Measurements from ENCODE around the gene FGF4. TPM values are rescaled to one million over a fixed set of nuclear protein-coding genes. Genes with fewer than 3 reads are reported as not detected.

FGF4 gene, protein sequence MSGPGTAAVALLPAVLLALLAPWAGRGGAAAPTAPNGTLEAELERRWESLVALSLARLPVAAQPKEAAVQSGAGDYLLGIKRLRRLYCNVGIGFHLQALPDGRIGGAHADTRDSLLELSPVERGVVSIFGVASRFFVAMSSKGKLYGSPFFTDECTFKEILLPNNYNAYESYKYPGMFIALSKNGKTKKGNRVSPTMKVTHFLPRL
- total RNA-seq (5.4 TPM), polyA plus RNA-seq (ENCODE audit: insufficient read depth in 1 of 8, insufficient read length in 8 of 8, low replicate concordance in 1 of 8) (10 to 100 TPM in 5 of 8 donors, 1 to 10 TPM in 3; 5.5 to 14.6 (median 10.2) TPM)
- long read RNA-seq, donor 1, partial matches to known transcripts, result 0 of 1 reads
- long read RNA-seq, donor 1, other reads (novel, unspliced or antisense), result 0 of 1 reads
- long read RNA-seq, donor 2, partial matches to known transcripts, result 0 of 1 reads
- long read RNA-seq, donor 2, other reads (novel, unspliced or antisense), result 0 of 1 reads
- long read RNA-seq, donor 3, partial matches to known transcripts, result 0 of 8 reads
- long read RNA-seq, donor 3, other reads (novel, unspliced or antisense), result 0 of 8 reads
- long read RNA-seq, donor 4, transcript FGF4-201 (3 exons, 3,233 nt), result major isoform, 5 of 6 reads
- long read RNA-seq, donor 4, partial matches to known transcripts, result 0 of 6 reads
- long read RNA-seq, donor 4, other reads (novel, unspliced or antisense), result 0 of 6 reads
- long read RNA-seq, donor 5, partial matches to known transcripts, result 0 of 2 reads
- long read RNA-seq, donor 5, other reads (novel, unspliced or antisense), result 0 of 2 reads
- long read RNA-seq, donor 6, partial matches to known transcripts, result 0 of 2 reads
- long read RNA-seq, donor 6, other reads (novel, unspliced or antisense), result 0 of 2 reads
- long read RNA-seq, donor 7, transcript FGF4-201 (3 exons, 3,233 nt), result major isoform, 7 of 8 reads
- long read RNA-seq, donor 7, partial matches to known transcripts, result 0 of 8 reads
- long read RNA-seq, donor 7, other reads (novel, unspliced or antisense), result 0 of 8 reads
- long read RNA-seq, donor 8, result 0 reads
- long read RNA-seq, donor 9, partial matches to known transcripts, result 0 of 2 reads
- long read RNA-seq, donor 9, other reads (novel, unspliced or antisense), result 0 of 2 reads
- long read RNA-seq, donor 10, transcript FGF4-201 (3 exons, 3,233 nt), result major isoform, 9 of 30 reads
- long read RNA-seq, donor 10, partial matches to known transcripts, result 20 of 30 reads
- long read RNA-seq, donor 10, other reads (novel, unspliced or antisense), result 0 of 30 reads
- long read RNA-seq, donor 11, partial matches to known transcripts, result 0 of 2 reads
- long read RNA-seq, donor 11, other reads (novel, unspliced or antisense), result 0 of 2 reads

- DNase-seq, result peak; percentile 23
- Histone ChIP-seq H3K27me3 (ENCODE audit: control insufficient read depth, insufficient read depth, low read length) (peaks cover 77% of the 10 kb centered on the region), H3K36me3 (ENCODE audit: control insufficient read depth, insufficient read depth, low read length) (no peaks in the 10 kb centered on the region), H3K9me3 (replicated peaks; ENCODE audit: control insufficient read depth, low read depth, low read length) (no peaks in the 10 kb centered on the region), H3K4me3 (ENCODE audit: low read length) (peak within 1 kb of the TSS; percentile 33), H3K27ac (ENCODE audit: low read length) (no peak within 1 kb of the TSS), H3K4me1 (ENCODE audit: control insufficient read depth, insufficient read depth, low read length) (peaks cover 13% of the 10 kb centered on the region)
- WGBS (ENCODE audit: insufficient coverage), result 2% methylated on average over 51 of the region's 66 CpGs
Measured at GRCh38 chr11:69775163-69775755, at the start of gene FGF4. TSS of gene FGF4 (minus strand) at chr11:69775341. CDS start at chr11:69775084, 257 bp downstream.

DNA sequence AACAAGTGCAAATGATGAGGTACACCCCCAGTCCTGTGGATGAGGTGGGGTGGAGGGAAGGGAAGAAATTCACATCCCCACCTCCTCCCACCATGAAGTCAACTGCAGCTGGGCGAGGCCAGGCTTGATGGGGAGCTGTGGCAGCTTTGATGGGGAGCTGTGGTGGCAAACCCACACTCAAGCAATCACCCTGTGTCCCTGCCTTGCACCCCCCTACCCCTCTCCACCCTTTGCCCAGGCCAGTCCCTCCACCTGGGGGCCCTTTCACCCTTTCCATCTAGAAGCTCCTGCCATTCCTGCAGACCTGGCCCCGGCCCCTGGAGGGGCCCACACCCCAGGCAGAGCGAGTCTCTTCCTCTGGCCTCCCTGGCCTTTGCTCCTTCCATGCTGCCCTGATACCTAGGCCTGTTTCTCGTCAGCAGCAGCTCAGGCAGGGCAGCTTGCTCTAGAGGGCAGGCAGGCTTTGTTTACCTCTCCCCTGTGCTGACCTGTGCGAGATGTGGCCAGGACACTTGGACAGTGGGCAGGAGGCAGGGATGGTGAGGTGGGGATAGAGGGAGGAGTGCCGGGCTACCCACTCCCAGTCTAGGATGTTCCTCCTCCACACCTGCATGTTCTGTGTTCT, 48.6 kb upstream of the FGF4 start:
- no peak overlapping the region for H3K27ac ChIP-seq (ENCODE audit: low read length)
- H3K4me1 ChIP-seq (ENCODE audit: control insufficient read depth, insufficient read depth, low read length), result no peaks in the 10 kb centered on the region
- no peak for DNase-seq
- H3K4me3 ChIP-seq (ENCODE audit: low read length), result no peak overlapping the region
- WGBS (ENCODE audit: insufficient coverage), result 28% methylated on average over 3 of the region's 6 CpGs
- H3K27me3 ChIP-seq (ENCODE audit: control insufficient read depth, insufficient read depth, low read length), result peaks cover 64% of the 10 kb centered on the region
- H3K9me3 ChIP-seq (replicated peaks; ENCODE audit: control insufficient read depth, low read depth, low read length), result no peaks in the 10 kb centered on the region
- H3K36me3 ChIP-seq (ENCODE audit: control insufficient read depth, insufficient read depth, low read length), result no peaks in the 10 kb centered on the region

DNA sequence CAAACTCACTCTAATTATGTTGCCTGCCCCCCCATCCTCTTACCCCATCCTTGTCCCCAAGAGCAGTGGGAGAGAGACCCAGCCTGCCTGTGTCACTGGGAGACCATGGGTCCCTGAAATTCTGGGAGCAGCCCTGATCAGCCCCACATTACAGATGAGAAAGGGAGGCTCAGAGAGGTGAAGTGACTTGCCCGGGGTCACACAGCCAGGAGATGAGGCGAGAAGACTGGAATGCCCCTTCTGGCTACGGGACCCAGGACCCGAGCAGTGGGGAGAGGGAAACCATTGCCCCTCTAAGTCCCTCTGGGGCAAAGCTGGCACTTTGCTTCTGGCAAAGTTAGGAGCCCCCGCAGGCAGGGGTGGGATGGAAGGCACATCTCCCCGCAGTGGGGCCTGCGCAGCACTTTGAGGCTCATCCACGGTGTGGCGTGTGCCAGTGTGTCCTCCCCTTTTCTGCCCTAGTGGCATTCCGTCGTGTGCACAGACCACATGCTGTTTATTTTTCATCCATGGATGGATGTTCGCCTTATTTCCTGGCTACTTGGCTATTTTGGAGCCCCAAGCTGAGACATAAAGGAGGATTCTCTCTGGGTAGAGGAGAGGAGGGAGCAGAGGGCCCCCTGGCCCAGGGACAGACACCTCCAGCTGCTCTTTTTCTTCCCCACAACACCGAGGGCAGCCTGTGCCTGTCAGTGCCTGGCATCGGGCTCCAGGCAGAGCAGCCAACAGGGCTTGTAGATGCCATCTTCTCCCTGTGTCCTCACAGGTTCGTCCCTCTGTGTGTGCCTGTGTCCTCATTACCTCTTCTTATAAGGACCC, 47.7 kb upstream of the FGF4 start:
- Histone ChIP-seq H3K4me1 (ENCODE audit: control insufficient read depth, insufficient read depth, low read length) (no peaks in the 10 kb centered on the region), H3K9me3 (replicated peaks; ENCODE audit: control insufficient read depth, low read depth, low read length) (no peaks in the 10 kb centered on the region), H3K27me3 (ENCODE audit: control insufficient read depth, insufficient read depth, low read length) (peaks cover 70% of the 10 kb centered on the region), H3K36me3 (ENCODE audit: control insufficient read depth, insufficient read depth, low read length) (no peaks in the 10 kb centered on the region), H3K4me3 (ENCODE audit: low read length) (no peak overlapping the region), H3K27ac (ENCODE audit: low read length) (no peak overlapping the region)
- WGBS (ENCODE audit: insufficient coverage), result 74% methylated on average over 11 of the region's 15 CpGs
- DNase-seq, result no peak

DNA sequence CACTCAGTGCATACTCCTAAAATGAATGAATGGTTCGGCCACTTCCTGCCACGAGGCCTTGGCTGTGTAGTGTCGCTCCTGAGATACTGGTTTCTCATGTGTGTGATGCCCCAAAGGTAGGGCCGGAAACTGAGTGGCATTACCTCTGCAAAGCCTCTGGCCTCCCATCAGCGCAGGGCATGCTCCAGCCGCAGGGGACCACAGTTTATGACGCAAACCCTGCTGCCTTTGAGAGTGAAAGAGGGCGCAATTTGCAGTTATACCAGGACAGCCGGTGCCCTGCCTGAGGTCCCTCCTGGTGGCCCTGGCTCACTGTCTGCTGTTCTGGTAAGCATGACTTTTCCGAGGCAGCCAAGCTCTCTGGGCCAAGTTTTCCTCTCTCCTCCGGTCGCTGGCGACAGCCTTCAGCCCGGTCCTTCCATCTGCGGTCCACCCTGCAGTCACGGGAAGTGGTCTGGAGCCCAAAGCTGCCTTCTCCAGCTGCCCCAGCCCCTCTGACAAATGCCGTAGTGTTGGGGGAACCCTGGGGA, 46.4 kb upstream of the FGF4 start:
- Histone ChIP-seq H3K27me3 (ENCODE audit: control insufficient read depth, insufficient read depth, low read length) (peaks cover 83% of the 10 kb centered on the region), H3K36me3 (ENCODE audit: control insufficient read depth, insufficient read depth, low read length) (no peaks in the 10 kb centered on the region), H3K4me3 (ENCODE audit: low read length) (no peak overlapping the region), H3K27ac (ENCODE audit: low read length) (no peak overlapping the region), H3K9me3 (replicated peaks; ENCODE audit: control insufficient read depth, low read depth, low read length) (no peaks in the 10 kb centered on the region), H3K4me1 (ENCODE audit: control insufficient read depth, insufficient read depth, low read length) (no peaks in the 10 kb centered on the region)
- DNase-seq, result no peak
- WGBS (ENCODE audit: insufficient coverage), result 58% methylated on average over 17 of the region's 17 CpGs

GRCh38 chr11:69820441-69820840, 45.3 kb upstream of the FGF4 start:
- DNase-seq, result no peak
- no peaks in the 10 kb centered on the region for H3K36me3 ChIP-seq (ENCODE audit: control insufficient read depth, insufficient read depth, low read length)
- no peak overlapping the region for H3K27ac ChIP-seq (ENCODE audit: low read length)
- no peaks in the 10 kb centered on the region for H3K9me3 ChIP-seq (replicated peaks; ENCODE audit: control insufficient read depth, low read depth, low read length)
- no peaks in the 10 kb centered on the region for H3K4me1 ChIP-seq (ENCODE audit: control insufficient read depth, insufficient read depth, low read length)
- WGBS (ENCODE audit: insufficient coverage), result 83% methylated on average over 5 of the region's 5 CpGs
- H3K27me3 ChIP-seq (ENCODE audit: control insufficient read depth, insufficient read depth, low read length), result peaks cover 91% of the 10 kb centered on the region
- no peak overlapping the region for H3K4me3 ChIP-seq (ENCODE audit: low read length)

DNA sequence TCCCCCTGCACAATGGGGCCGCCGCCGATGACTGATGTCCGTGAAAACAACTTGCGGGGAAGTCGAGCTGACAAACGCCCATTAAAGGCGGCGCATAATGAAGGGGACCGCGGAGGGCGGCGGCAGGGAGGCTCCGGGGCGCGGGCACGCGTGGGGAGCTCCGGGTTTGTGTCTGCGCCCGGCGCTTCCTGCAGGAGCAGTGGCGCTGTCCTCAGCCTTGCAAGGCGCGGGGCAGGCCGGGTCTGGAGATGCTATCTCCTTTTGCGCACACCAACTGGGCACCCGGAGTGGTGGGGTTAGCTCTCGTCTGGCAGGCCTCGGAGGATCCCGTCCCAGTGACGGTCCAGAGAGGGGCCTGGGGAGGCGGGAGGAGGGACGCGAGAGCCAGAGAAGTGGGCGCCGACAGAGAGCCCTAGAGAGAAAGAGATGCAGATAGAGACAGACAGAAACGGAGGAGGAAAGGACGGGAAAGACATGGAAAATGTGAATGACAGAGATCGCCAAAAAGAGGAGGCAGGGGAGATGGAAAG, 44.5 kb upstream of the FGF4 start:
- Histone ChIP-seq H3K27ac (ENCODE audit: low read length) (no peak overlapping the region), H3K27me3 (ENCODE audit: control insufficient read depth, insufficient read depth, low read length) (peaks cover 90% of the 10 kb centered on the region), H3K9me3 (replicated peaks; ENCODE audit: control insufficient read depth, low read depth, low read length) (no peaks in the 10 kb centered on the region), H3K36me3 (ENCODE audit: control insufficient read depth, insufficient read depth, low read length) (no peaks in the 10 kb centered on the region), H3K4me1 (ENCODE audit: control insufficient read depth, insufficient read depth, low read length) (no peaks in the 10 kb centered on the region), H3K4me3 (ENCODE audit: low read length) (no peak overlapping the region)
- WGBS (ENCODE audit: insufficient coverage), result 1% methylated on average over 37 of the region's 40 CpGs
- no peak for DNase-seq

DNA sequence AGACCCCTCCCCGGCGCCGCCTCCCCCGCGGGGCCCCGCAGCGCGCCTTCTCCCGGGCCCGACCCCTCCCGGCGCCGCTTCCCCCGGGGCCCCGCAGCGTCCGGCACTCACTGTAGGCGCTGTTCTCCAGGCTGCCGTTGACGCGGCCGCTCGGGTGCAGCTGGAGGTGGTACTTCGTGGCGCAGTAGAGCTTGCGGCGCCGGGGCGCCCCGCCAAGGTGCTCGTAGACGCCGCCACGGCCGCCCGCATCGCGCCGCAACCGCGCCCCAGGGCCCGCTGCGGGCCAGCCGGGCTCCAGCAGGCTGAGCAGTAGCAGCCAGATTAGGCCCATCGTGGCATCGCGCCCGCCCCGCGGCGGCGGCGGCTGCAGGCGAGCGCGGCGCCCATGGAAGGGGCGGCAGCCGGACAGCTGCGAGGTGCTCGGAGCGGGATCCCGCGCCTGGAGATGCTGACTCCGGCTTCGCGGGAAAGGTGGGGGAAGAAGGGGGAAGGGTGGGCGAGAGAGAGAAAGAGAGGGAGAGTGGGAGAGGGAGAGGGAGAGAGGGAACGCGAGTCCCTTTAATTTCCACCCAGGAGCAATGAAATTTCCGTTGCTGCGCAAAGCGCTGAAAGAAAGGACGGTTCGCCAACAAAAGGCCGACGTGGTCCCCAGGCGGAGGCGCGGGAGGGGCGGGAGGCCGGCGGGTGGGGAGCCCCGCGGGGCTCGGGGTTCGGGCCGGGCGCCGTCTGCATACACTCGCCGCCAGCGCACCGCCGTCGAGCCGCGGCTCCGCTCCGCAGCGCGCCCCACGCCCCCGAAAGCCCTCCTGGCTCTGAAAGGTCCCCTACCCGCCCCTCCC, 43.7 kb upstream of the FGF4 start, which contains the start of gene FGF3:
Gene FGF3, minus strand, starts transcription at position 814 of the 839 bp plus-strand sequence. Its CDS starts 483 bp downstream, at position 331.
- H3K27me3 ChIP-seq (ENCODE audit: control insufficient read depth, insufficient read depth, low read length), result peaks cover 90% of the 10 kb centered on the region
- H3K27ac ChIP-seq (ENCODE audit: low read length), result no peak within 1 kb of the TSS
- WGBS (ENCODE audit: insufficient coverage), result under 1% methylated on average over 85 of the region's 105 CpGs
- H3K4me1 ChIP-seq (ENCODE audit: control insufficient read depth, insufficient read depth, low read length), result no peaks in the 10 kb centered on the region
- no peak within 1 kb of the TSS for H3K4me3 ChIP-seq (ENCODE audit: low read length)
- no peak for DNase-seq
- no peaks in the 10 kb centered on the region for H3K36me3 ChIP-seq (ENCODE audit: control insufficient read depth, insufficient read depth, low read length)
- H3K9me3 ChIP-seq (replicated peaks; ENCODE audit: control insufficient read depth, low read depth, low read length), result no peaks in the 10 kb centered on the region

DNA sequence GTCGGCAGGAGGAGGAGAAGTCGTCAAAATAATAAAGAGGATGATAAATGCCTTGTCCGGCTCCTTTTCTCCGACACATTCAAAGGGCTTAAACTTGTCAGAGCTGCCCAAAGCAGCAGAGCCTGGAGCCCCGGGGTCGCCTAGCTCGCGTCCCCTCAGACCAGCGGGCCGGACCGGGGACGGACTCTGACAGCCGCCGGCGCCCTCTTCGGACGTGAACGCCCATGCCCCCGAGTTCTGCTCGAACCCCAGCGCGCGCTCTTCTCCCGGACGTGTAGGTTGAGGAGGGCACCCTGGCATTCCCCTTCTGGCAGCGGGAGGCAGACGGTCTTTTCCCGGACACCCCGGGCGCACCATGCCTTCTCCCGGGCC, 43.1 kb upstream of the FGF4 start:
- under 1% methylated on average over 31 of the region's 31 CpGs for WGBS (ENCODE audit: insufficient coverage)
- H3K27ac ChIP-seq (ENCODE audit: low read length), result no peak overlapping the region
- no peak overlapping the region for H3K4me3 ChIP-seq (ENCODE audit: low read length)
- H3K27me3 ChIP-seq (ENCODE audit: control insufficient read depth, insufficient read depth, low read length), result peaks cover 85% of the 10 kb centered on the region
- no peaks in the 10 kb centered on the region for H3K4me1 ChIP-seq (ENCODE audit: control insufficient read depth, insufficient read depth, low read length)
- H3K9me3 ChIP-seq (replicated peaks; ENCODE audit: control insufficient read depth, low read depth, low read length), result no peaks in the 10 kb centered on the region
- no peak for DNase-seq
- no peaks in the 10 kb centered on the region for H3K36me3 ChIP-seq (ENCODE audit: control insufficient read depth, insufficient read depth, low read length)

Measured in muscle of leg (tissue), 16 donors.